Measurements from ENCODE around the gene CDH22. TPM values are rescaled to one million over a fixed set of nuclear protein-coding genes. Genes with fewer than 3 reads are reported as not detected.

Gene CDH22
- total and polyA plus RNA-seq, 9 of the 15 experiments (the other 6 are each of a cell fraction or from before 2014, with no cell fraction given): 0.07 to 0.08 TPM; not detected in 7

DNA sequence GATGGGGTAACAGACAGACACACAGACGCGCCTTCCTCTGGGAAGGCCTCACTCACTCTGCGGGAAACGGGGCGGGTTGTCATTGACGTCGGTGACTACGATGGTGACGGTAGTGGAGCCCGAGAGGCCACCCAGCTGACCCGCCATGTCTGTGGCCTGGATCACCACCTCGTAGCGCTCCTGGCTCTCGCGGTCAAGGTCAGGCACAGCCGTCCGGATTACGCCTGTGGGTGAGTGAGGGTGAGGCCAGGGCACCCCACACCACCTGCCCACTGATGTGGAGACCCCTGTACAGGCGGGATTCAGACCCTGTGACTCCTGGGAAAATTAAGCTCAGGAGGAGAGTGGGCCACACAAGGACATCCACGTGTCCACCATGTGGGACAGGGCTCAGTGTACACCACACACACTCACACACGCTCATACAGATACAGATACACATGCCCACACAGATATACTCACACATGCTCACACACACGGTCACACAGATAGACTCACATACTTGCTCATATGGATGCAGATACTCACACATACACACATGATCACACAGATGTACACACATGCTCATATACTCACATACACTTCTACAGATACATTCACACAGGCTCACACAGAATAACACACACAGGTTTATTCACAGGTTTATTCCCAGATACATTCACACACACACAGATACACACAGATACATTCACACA is 91.4 kb downstream of the CDH22 start:
- POLR2A ChIA-PET: no interaction called here
- CTCF ChIA-PET (ENCODE audit: low intra/inter-chr PET ratio): no interaction called here
- in situ Hi-C loops (cut with MboI): no loop called here
- peaks cover 16% of the 10 kb centered on the region for H4K20me1 ChIP-seq (replicated peaks; ENCODE audit: control insufficient read depth, insufficient read depth, low read length)
- no peaks in the 10 kb centered on the region for H3K9me3 ChIP-seq (replicated peaks; ENCODE audit: control insufficient read depth, insufficient read depth, low read depth, low read length)
- no peak for TF ChIP-seq E4F1 (CRISPR knock-in tag; IDR thresholded peaks at IDR 0.05; ENCODE audit: borderline replicate concordance)
- H3K36me3 ChIP-seq (ENCODE audit: control insufficient read depth, insufficient read depth, low read length): no peaks in the 10 kb centered on the region
- 35% methylated on average over 16 of the region's 22 CpGs for WGBS (ENCODE audit: insufficient coverage, low coverage, missing lambda C conversion rate)
- no peak for DNase-seq (ENCODE audit: extremely low read depth in 1 of 4, low spot score in 3 of 4)
- H3K4me2 ChIP-seq (ENCODE audit: insufficient read depth, low read length): no peak overlapping the region
- no peak overlapping the region for H2AFZ ChIP-seq (ENCODE audit: low read depth, low read length)
- intact Hi-C loops (cut with micrococcal nuclease): no loop called here
- peaks cover 3% of the 10 kb centered on the region for H3K9me1 ChIP-seq (ENCODE audit: control insufficient read depth, insufficient read depth, low read length)
- no peaks in the 10 kb centered on the region for H3K79me2 ChIP-seq (ENCODE audit: control insufficient read depth, insufficient read depth, low read length)
- H3K27me3 ChIP-seq (ENCODE audit: control insufficient read depth in 2 of 2, insufficient read depth in 2 of 2, low read length in 2 of 2): peaks cover 0 to 20% of the 10 kb centered on the region in 2 experiments; a peak in 4 of 5 replicates
- H3K27ac ChIP-seq (ENCODE audit: extremely low read depth, low read depth, low read length): no peak overlapping the region
- no peak overlapping the region for H3K9ac ChIP-seq (ENCODE audit: insufficient read depth in 1 of 2, low read depth in 2 of 2, low read length in 2 of 2)
- no TSS peak for BruUV-seq (replicated peaks)
- FAIRE-seq: no peak
- no peak for ATAC-seq
- no peak overlapping the region for H3K4me3 ChIP-seq
- peaks cover 22 to 30% of the 10 kb centered on the region in 2 experiments; a peak in 4 of 5 replicates for H3K4me1 ChIP-seq (replicated peaks in 1 of 2; ENCODE audit: control insufficient read depth in 2 of 2, insufficient read depth in 2 of 2, low read length in 2 of 2)
